ENCODE data around the gene GALNT15.

- TF ChIP-seq CTCF (IDR thresholded peaks at IDR 0.05; ENCODE audit: extremely low read depth in 1 of 2, insufficient read depth in 1 of 2, low read depth in 1 of 2, low read length in 2 of 2) = no peak
- TF ChIP-seq MAX (IDR thresholded peaks at IDR 0.05; ENCODE audit: insufficient read depth, insufficient read length) = no peak
- no peak for TF ChIP-seq JUN (IDR thresholded peaks at IDR 0.05; ENCODE audit: borderline replicate concordance, insufficient read depth, insufficient read length, low read depth)
- no peak for TF ChIP-seq POLR2AphosphoS5 (IDR thresholded peaks at IDR 0.05; ENCODE audit: insufficient read depth, low read depth, low read length)
- TF ChIP-seq POLR2A (IDR thresholded peaks at IDR 0.05; ENCODE audit: low read depth, low read length) = no peak
- TF ChIP-seq FOS (IDR thresholded peaks at IDR 0.05; ENCODE audit: borderline replicate concordance, insufficient read depth, low read length) = no peak
- no peak for TF ChIP-seq EZH2 (IDR thresholded peaks at IDR 0.05; ENCODE audit: borderline replicate concordance, low read depth, low read length, severe bottlenecking)
- no peak for TF ChIP-seq MYC (IDR thresholded peaks at IDR 0.05; ENCODE audit: low read depth, low read length)
- TF ChIP-seq GATA2 (IDR thresholded peaks at IDR 0.05; ENCODE audit: insufficient read depth, insufficient read length, low read depth, low read length) = no peak
These were observed 65.3 kb downstream of the GALNT15 start for GRCh38 chr3:16239780-16240179.
